Brain microvascular endothelial cell (primary cell): Measurements from ENCODE around the gene DYSF.

Experiments used
- DNase-seq: peaks from one replicate; pipeline ENCODE4 v3.0.0-alpha.2; 2020
- H3K27ac ChIP-seq: fragments of 250-450 bp; sonication (Bioruptor Pico); 2 replicates; pipeline ENCODE4 v1.5.1; 2020; ENCODE audit warnings: mild to moderate bottlenecking, moderate library complexity
- H3K27me3 ChIP-seq: fragments of 250-450 bp; sonication (Bioruptor Pico); replicated peaks from 2 replicates; pipeline ENCODE4 v1.5.1; 2020; ENCODE audit warnings: mild to moderate bottlenecking
- H3K36me3 ChIP-seq: fragments of 250-450 bp; sonication (Bioruptor Pico); replicated peaks from 2 replicates; pipeline ENCODE4 v1.5.1; 2020; ENCODE audit warnings: mild to moderate bottlenecking
- H3K4me3 ChIP-seq: 2 replicates; pipeline ENCODE4 v1.5.1; 2011; ENCODE audit warnings: low read depth, mild to moderate bottlenecking, control low read depth, low read length, moderate library complexity
- CTCF ChIP-seq: IDR thresholded peaks from 2 replicates; pipeline ENCODE4 v1.5.1; 2011; ENCODE audit warnings: low read depth, mild to moderate bottlenecking, moderate library complexity, low read length, control low read depth, inconsistent platforms; ENCODE audit errors: missing control alignments
- in situ Hi-C: cut with HindIII; loops from 2 replicates; pipeline ENCODE4 v1.10.0; 2017; ENCODE audit warnings: low sequenced_read_pairs, low pct_ligation_motif_present

DYSF gene

GRCh38 chr2:71586471-71586870 is 133.1 kb downstream of the DYSF start:
- no peak for TF ChIP-seq CTCF
- no peaks in the 10 kb centered on the region for H3K27me3 ChIP-seq
- no peaks in the 10 kb centered on the region for H3K36me3 ChIP-seq
- DNase-seq = no peak
- no peak overlapping the region for H3K4me3 ChIP-seq
- in situ Hi-C loops = no loop called here
- no peak overlapping the region for H3K27ac ChIP-seq

- DNase-seq = no peak
- H3K4me3 ChIP-seq = no peak overlapping the region
- no peaks in the 10 kb centered on the region for H3K27me3 ChIP-seq
- no peak for TF ChIP-seq CTCF
- in situ Hi-C loops = no loop called here
- H3K27ac ChIP-seq = no peak overlapping the region
- H3K36me3 ChIP-seq = no peaks in the 10 kb centered on the region
Observed at GRCh38 chr2:71587509-71588073, 134.2 kb downstream of the DYSF start.

GRCh38 chr2:71588497-71589170 is 135.3 kb downstream of the DYSF start:
- no peak for TF ChIP-seq CTCF
- Histone ChIP-seq H3K4me3 (no peak overlapping the region), H3K27ac (no peak overlapping the region), H3K27me3 (no peaks in the 10 kb centered on the region), H3K36me3 (peaks cover 2% of the 10 kb centered on the region)
- DNase-seq = no peak
- in situ Hi-C loops = no loop called here

GRCh38 chr2:71589763-71590162 is 136.4 kb downstream of the DYSF start:
- in situ Hi-C loops = no loop called here
- H3K27me3 ChIP-seq = no peaks in the 10 kb centered on the region
- no peak overlapping the region for H3K4me3 ChIP-seq
- no peak for DNase-seq
- no peak overlapping the region for H3K27ac ChIP-seq
- TF ChIP-seq CTCF = no peak
- peaks cover 2% of the 10 kb centered on the region for H3K36me3 ChIP-seq

- DNase-seq = no peak
- no peak for TF ChIP-seq CTCF
- in situ Hi-C loops = no loop called here
- Histone ChIP-seq H3K27me3 (no peaks in the 10 kb centered on the region), H3K27ac (no peak overlapping the region), H3K4me3 (no peak overlapping the region), H3K36me3 (peaks cover 2% of the 10 kb centered on the region)
Observed at GRCh38 chr2:71591044-71591443, 137.7 kb downstream of the DYSF start.
